HCT116 (cell line): ENCODE data around the gene SUCNR1. TPM values are rescaled to one million over a fixed set of nuclear protein-coding genes. Genes with fewer than 3 reads are reported as not detected.

ENCODE experiments used
- ATAC-seq: fragments of 200-7000 bp; cut with Tn5 transposase; 2 replicates; pipeline ENCODE4 v1.9.1; 2020; ENCODE audit warnings: mild to moderate bottlenecking, moderate library complexity
- BruUV-seq: library from RNA; stranded (reverse); fragments of 400-500 nt; replicated peaks from 2 replicates; lab custom pipeline; 2021; lab: Mats Ljungman, UMichigan
- CTCF ChIA-PET: fragments of 300-600 bp; sonication (Branson Sonifier 250); formaldehyde crosslinking; loops from one replicate; lab custom pipeline; 2021; ENCODE audit warnings: antibody characterized with exemption; lab: Charles Lee
- POLR2A ChIA-PET: fragments of 300-600, 350-600 bp; sonication (Branson Sonifier 250); formaldehyde crosslinking; loops from one replicate; lab custom pipeline; 2021; ENCODE audit warnings: antibody characterized with exemption; lab: Charles Lee
- RAD21 ChIA-PET, 2 experiments: fragments of 300-600 bp; sonication (Branson Sonifier 250); formaldehyde crosslinking; loops; one replicate each; lab custom pipeline; 2023; ENCODE audit warnings: low total read pairs in 2 of 2; ENCODE audit not compliant: uncharacterized antibody in 2 of 2, unreplicated experiment in 2 of 2, low non-redundant PET in 1 of 2; lab: Charles Lee
- DNase-seq: peaks from one replicate; pipeline ENCODE4 v3.0.0-alpha.2; 2010; ENCODE audit warnings: low read depth, low spot score
- H2AFZ ChIP-seq: fragments of 200-600 bp; shearing (Covaris generic), sonication (generic); 2 replicates; pipeline ENCODE4 v1.6.1; 2017; ENCODE audit warnings: low read depth, mixed run types, mixed read lengths, antibody characterized with exemption, low read length; ENCODE audit not compliant: poor library complexity, severe bottlenecking
- H3K27ac ChIP-seq: 2 replicates; pipeline ENCODE4 v1.5.1; 2012; ENCODE audit warnings: low read depth, low read length
- H3K27me3 ChIP-seq: fragments of 200-600 bp; sonication (generic); 2 replicates; pipeline ENCODE4 v1.6.1; 2016; ENCODE audit warnings: mixed run types, low read length, mixed read lengths; ENCODE audit not compliant: insufficient read depth
- H3K36me3 ChIP-seq, 2 experiments: fragments of 200-500 bp in 1 of 2; fragments of 200-600 bp in 1 of 2; sonication (Bioruptor generic) in 1 of 2; sonication (generic) in 1 of 2; 2 replicates each; pipeline versions ENCODE4 v1.5.1 to v1.6.1; 2014 to 2016; ENCODE audit warnings: low read length in 2 of 2, inconsistent platforms in 1 of 2, mixed read lengths in 1 of 2, mixed run types in 1 of 2; ENCODE audit not compliant: insufficient read depth in 2 of 2, control insufficient read depth in 1 of 2
- H3K4me1 ChIP-seq, 2 experiments: fragments of 200-600 bp in 1 of 2; sonication (generic) in 1 of 2; 2 replicates each; pipeline versions ENCODE4 v1.5.1 to v1.6.1; 2012 to 2017; ENCODE audit warnings: low read length in 2 of 2, inconsistent platforms in 1 of 2, mild to moderate bottlenecking in 1 of 2, mixed read lengths in 1 of 2, mixed run types in 1 of 2, moderate library complexity in 1 of 2; ENCODE audit not compliant: insufficient read depth in 2 of 2, control insufficient read depth in 1 of 2
- H3K4me2 ChIP-seq: fragments of 200-600 bp; sonication (generic); 2 replicates; pipeline ENCODE4 v1.6.1; 2017; ENCODE audit warnings: mixed run types, low read length, mixed read lengths
- H3K4me3 ChIP-seq, 2 experiments: fragments of 200-600 bp in 1 of 2; sonication (generic) in 1 of 2; replicated peaks in 1 of 2; 2 replicates each; pipeline ENCODE4 v1.5.1; 2011 to 2016; ENCODE audit warnings: low read length in 2 of 2, control low read depth in 1 of 2, low read depth in 1 of 2, mild to moderate bottlenecking in 1 of 2, mixed read lengths in 1 of 2, mixed run types in 1 of 2
- H3K79me2 ChIP-seq: fragments of 200-600 bp; sonication (generic); 2 replicates; pipeline ENCODE4 v1.6.1; 2017; ENCODE audit warnings: mild to moderate bottlenecking, mixed run types, low read length, moderate library complexity, mixed read lengths; ENCODE audit not compliant: insufficient read depth
- H3K9ac ChIP-seq: fragments of 200-600 bp; sonication (generic); 2 replicates; pipeline ENCODE4 v1.6.1; 2016; ENCODE audit warnings: low read length, mixed read lengths
- H3K9me2 ChIP-seq: fragments of 200-600 bp; sonication (generic), shearing (Covaris generic); 2 replicates; pipeline ENCODE4 v1.6.1; 2017; ENCODE audit warnings: mixed run types, mild to moderate bottlenecking, moderate library complexity; ENCODE audit not compliant: insufficient read depth
- H3K9me3 ChIP-seq, 2 experiments: fragments of 200-500 bp in 1 of 2; fragments of 200-600 bp in 1 of 2; sonication (Bioruptor generic) in 1 of 2; sonication (generic) in 1 of 2; 2 replicates each; pipeline ENCODE4 v1.6.1; 2014 to 2017; ENCODE audit warnings: low read length in 2 of 2, mixed read lengths in 2 of 2, inconsistent platforms in 1 of 2, low read depth in 1 of 2, mild to moderate bottlenecking in 1 of 2, mixed run types in 1 of 2, moderate library complexity in 1 of 2; ENCODE audit not compliant: control insufficient read depth in 1 of 2, insufficient read depth in 1 of 2
- H4K20me1 ChIP-seq: fragments of 200-600 bp; sonication (generic), shearing (Covaris generic); 2 replicates; pipeline ENCODE4 v1.6.1; 2017; ENCODE audit warnings: mixed run types, mild to moderate bottlenecking, moderate library complexity; ENCODE audit not compliant: insufficient read depth
- ATF3 ChIP-seq: IDR thresholded peaks from 2 replicates; pipeline ENCODE4 v1.6.1; 2012
- CBX3 ChIP-seq: IDR thresholded peaks from 2 replicates; pipeline ENCODE4 v1.6.1; 2012; ENCODE audit warnings: low read depth
- CEBPB ChIP-seq: IDR thresholded peaks from 2 replicates; pipeline ENCODE4 v1.6.1; 2012; ENCODE audit warnings: low read depth
- CTCF ChIP-seq, 3 experiments: fragments of 200-600 bp in 1 of 3; sonication (generic) in 1 of 3; IDR thresholded peaks in 2 of 3; conservative IDR thresholded peaks in 1 of 3; 2 replicates each; pipeline ENCODE4 v1.5.1; 2012 to 2017; ENCODE audit warnings: low read depth in 2 of 3, low read length in 2 of 3, antibody characterized with exemption in 1 of 3, borderline replicate concordance in 1 of 3, control low read depth in 1 of 3, mild to moderate bottlenecking in 1 of 3, mixed read lengths in 1 of 3, mixed run types in 1 of 3, moderate library complexity in 1 of 3; ENCODE audit not compliant: insufficient read depth in 1 of 3
- EGR1 ChIP-seq: IDR thresholded peaks from 2 replicates; pipeline ENCODE4 v1.6.1; 2012; ENCODE audit warnings: low read depth
- EZH2 ChIP-seq: fragments of 200-600 bp; sonication (generic); IDR thresholded peaks from 2 replicates; pipeline ENCODE4 v1.6.1; 2017; ENCODE audit warnings: antibody characterized with exemption, mixed run types
- EZH2phosphoT487 ChIP-seq: fragments of 200-600 bp; IDR thresholded peaks from 2 replicates; pipeline ENCODE4 v1.6.1; 2018; ENCODE audit warnings: antibody characterized with exemption, borderline replicate concordance
- FOSL1 ChIP-seq: IDR thresholded peaks from 2 replicates; pipeline ENCODE4 v1.6.1; 2012; ENCODE audit warnings: low read depth
- SIN3A ChIP-seq: IDR thresholded peaks from 2 replicates; pipeline ENCODE4 v1.6.1; 2012; ENCODE audit warnings: low read depth
- SRF ChIP-seq: IDR thresholded peaks from 2 replicates; pipeline ENCODE4 v1.6.1; 2012; ENCODE audit warnings: low read depth
- TCF7L2 ChIP-seq: IDR thresholded peaks from 2 replicates; pipeline ENCODE4 v1.7.0; 2011; ENCODE audit warnings: borderline replicate concordance, inconsistent platforms; ENCODE audit not compliant: insufficient read depth, insufficient read length; ENCODE audit errors: extremely low read depth
- YY1 ChIP-seq: IDR thresholded peaks from 2 replicates; pipeline ENCODE4 v1.6.1; 2011; ENCODE audit warnings: low read length, low read depth, moderate library complexity, mild to moderate bottlenecking; ENCODE audit not compliant: insufficient replicate concordance; ENCODE audit errors: extremely low read depth
- intact Hi-C: fragments of 100-400 bp; cut with micrococcal nuclease; formaldehyde crosslinking; loops from 2 replicates; pipeline ENCODE4 v1.10.0; 2022
- total RNA-seq: library from RNA; stranded (reverse); gene quantifications from one replicate; pipeline ENCODE4 v1.2.1, GENCODE V29; 2021; ENCODE audit not compliant: unreplicated experiment

Gene SUCNR1
- total RNA-seq, 1 experiment from 2014 or later, result 0.17 TPM

GRCh38 chr3:151835751-151836525 is 37.5 kb upstream of the SUCNR1 start:
- Histone ChIP-seq H3K9ac (no peak overlapping the region), H3K4me2 (peak overlapping the region; percentile 35), H3K36me3 (no peaks in the 10 kb centered on the region), H4K20me1 (no peaks in the 10 kb centered on the region), H3K4me3 (no peak overlapping the region), H3K9me3 (no peaks in the 10 kb centered on the region), H3K9me2 (no peaks in the 10 kb centered on the region), H3K27me3 (no peaks in the 10 kb centered on the region), H3K27ac (no peak overlapping the region; the same call in 1 of the 2 replicates), H2AFZ (peak overlapping the region; percentile 3), H3K4me1 (peaks cover 22 to 30% of the 10 kb centered on the region in 2 experiments), H3K79me2 (no peaks in the 10 kb centered on the region)
- ATAC-seq (no peak), DNase-seq (no peak)
- CTCF ChIA-PET, result interaction anchor here (1.2 to 4.3 kb wide), 3 partner anchors 11 to 410 kb away, joined by 3 to 106 read pairs (median 3); no protein-coding TSS in a partner anchor
- intact Hi-C loops, result loop anchor here (5.0 kb wide), 2 partner anchors 459 to 669 kb away; no protein-coding TSS in a partner anchor
- POLR2A ChIA-PET, result interaction anchor here (0.9 to 1.3 kb wide), 2 partner anchors 141 to 409 kb away, joined by 3 to 5 read pairs; no protein-coding TSS in a partner anchor
- RAD21 ChIA-PET, result interaction anchor here in 1 of 2 experiments (0.5 kb wide), 1 partner anchor 68 kb away, joined by 3 read pairs; no protein-coding TSS in a partner anchor
- no TSS peak for BruUV-seq
- TF ChIP-seq SIN3A, result no peak
- no peak for TF ChIP-seq EZH2

- BruUV-seq, result no TSS peak
- Histone ChIP-seq H3K27ac (peak overlapping the region; percentile 61), H2AFZ (peak overlapping the region; percentile 34), H3K79me2 (no peaks in the 10 kb centered on the region), H3K36me3 (no peaks in the 10 kb centered on the region), H3K4me2 (peak overlapping the region; percentile 58), H3K27me3 (no peaks in the 10 kb centered on the region), H3K9me2 (no peaks in the 10 kb centered on the region), H3K4me1 (peaks cover 22 to 30% of the 10 kb centered on the region in 2 experiments), H4K20me1 (no peaks in the 10 kb centered on the region), H3K9ac (peak overlapping the region; percentile 24; the same call in 1 of the 2 replicates), H3K9me3 (no peaks in the 10 kb centered on the region), H3K4me3 (peak overlapping the region in 1 of 2 experiments; percentile 9; a peak in 1 of 4 replicates)
- intact Hi-C loops, result loop anchor here (5.0 kb wide), 2 partner anchors 460 to 670 kb away; no protein-coding TSS in a partner anchor
- ChIA-PET POLR2A (interaction anchor here (0.9 to 1.3 kb wide), 2 partner anchors 142 to 410 kb away, joined by 3 to 5 read pairs; no protein-coding TSS in a partner anchor), CTCF (interaction anchor here (0.8 to 4.3 kb wide), 6 partner anchors 12 to 611 kb away, joined by 3 to 106 read pairs (median 3); no protein-coding TSS in a partner anchor), RAD21 (interaction anchor here in 1 of 2 experiments (0.8 kb wide), 1 partner anchor 38 kb away, joined by 3 read pairs; no protein-coding TSS in a partner anchor)
- peak; percentile 73 for DNase-seq
- ATAC-seq, result peak; percentile 88
- 0 out of 2 replicates have a peak, but pooled peaks have one; percentile 31 for TF ChIP-seq SRF
- TF ChIP-seq CTCF (IDR thresholded peaks at IDR 0.05 in 2 of 3, conservative IDR thresholded peaks at IDR 0.05 in 1 of 3; ENCODE audit: borderline replicate concordance in 1 of 3, insufficient read depth in 1 of 3, low read depth in 2 of 3, low read length in 2 of 3), result no peak
- TF ChIP-seq EGR1, result 0 out of 2 replicates have a peak, but pooled peaks have one; percentile 23
- no peak for TF ChIP-seq EZH2
- TF ChIP-seq ATF3, result no peak
- TF ChIP-seq TCF7L2, result peak; percentile 43
- peak; percentile 74 for TF ChIP-seq FOSL1
- peak; percentile 15 for TF ChIP-seq YY1
- no peak for TF ChIP-seq EZH2phosphoT487
- TF ChIP-seq CBX3, result peak; percentile 73
- peak; percentile 61; the same call in 1 of the 2 replicates for TF ChIP-seq CEBPB
Observed at GRCh38 chr3:151837057-151837456, 36.4 kb upstream of the SUCNR1 start.
